Spleen (tissue), 11 donors: ENCODE measurements around the gene PRXL2B. TPM values are rescaled to one million over a fixed set of nuclear protein-coding genes. Genes with fewer than 3 reads are reported as not detected.
A peak's percentile ranks its signal among the peaks of the same experiment; 100 is the strongest.

ENCODE experiments used
- DNase-seq: peaks from one replicate; pipeline ENCODE4 v3.0.0-alpha.2; 2020
- H3K27ac ChIP-seq, 8 donors: fragments of 200-600 bp; sonication (generic) in 7 of 8; 1 replicate in 4 of 8; 2 replicates in 4 of 8; pipeline versions ENCODE4 v1.5.0 to v1.8.0; 2016 to 2021; ENCODE audit warnings: inconsistent platforms in 4 of 8, mild to moderate bottlenecking in 4 of 8, moderate library complexity in 1 of 8
- H3K27me3 ChIP-seq, 7 donors: fragments of 200-600 bp; sonication (generic) in 6 of 7; replicated peaks in 1 of 7; 1 replicate in 4 of 7; 2 replicates in 3 of 7; pipeline versions ENCODE4 v1.5.0 to v1.8.0; 2016 to 2021; ENCODE audit warnings: inconsistent platforms in 3 of 7, mild to moderate bottlenecking in 1 of 7
- H3K36me3 ChIP-seq, 6 donors: fragments of 200-600 bp; sonication (generic) in 5 of 6; 1 replicate in 4 of 6; 2 replicates in 2 of 6; pipeline versions ENCODE4 v1.5.0 to v1.8.0; 2016 to 2021; ENCODE audit warnings: inconsistent platforms in 2 of 6
- H3K4me1 ChIP-seq, 6 donors: fragments of 200-600 bp; sonication (generic) in 5 of 6; 1 replicate in 3 of 6; 2 replicates in 3 of 6; pipeline versions ENCODE4 v1.5.0 to v1.8.0; 2016 to 2021; ENCODE audit warnings: inconsistent platforms in 3 of 6
- H3K4me3 ChIP-seq, 8 donors: fragments of 200-600 bp; sonication (generic) in 7 of 8; 1 replicate in 4 of 8; 2 replicates in 4 of 8; pipeline versions ENCODE4 v1.5.0 to v1.8.0; 2016 to 2021; ENCODE audit warnings: inconsistent platforms in 4 of 8, mild to moderate bottlenecking in 4 of 8, moderate library complexity in 2 of 8
- H3K9me3 ChIP-seq, 8 donors: fragments of 200-600 bp; sonication (generic) in 7 of 8; 1 replicate in 4 of 8; 2 replicates in 4 of 8; pipeline versions ENCODE4 v1.5.0 to v1.8.0; 2016 to 2021; ENCODE audit warnings: inconsistent platforms in 4 of 8
- CTCF ChIP-seq, 11 experiments: fragments of 200-600 bp in 7 of 11; fragments of 450-650 bp in 4 of 11; sonication (generic) in 4 of 11; IDR thresholded peaks in 8 of 11; conservative IDR thresholded peaks in 3 of 11; 1 replicate in 7 of 11; 2 replicates in 4 of 11; pipeline versions ENCODE4 v1.4.0 to v1.8.0; 2016 to 2021; ENCODE audit warnings: antibody characterized with exemption in 11 of 11, inconsistent platforms in 4 of 11, mild to moderate bottlenecking in 1 of 11
- POLR2A ChIP-seq, 3 donors: fragments of 450-650 bp; IDR thresholded peaks; one replicate each; pipeline ENCODE4 v1.5.1; 2017; ENCODE audit warnings: antibody characterized with exemption in 3 of 3, mild to moderate bottlenecking in 1 of 3
- POLR2AphosphoS5 ChIP-seq, 3 donors: sonication (generic); formaldehyde crosslinking; IDR thresholded peaks; one replicate each; pipeline ENCODE4 v1.5.1; 2017; ENCODE audit warnings: antibody characterized with exemption in 3 of 3
- WGBS, 5 donors: extraction: QIAGEN DNeasy Blood & Tissue Kit in 3 of 5; methylation state at CpG; one replicate each; pipeline versions ENCODE4 v1.1.5 to v1.1.7; 2013 to 2018; 5-methylcytosine and 5-hydroxymethylcytosine counted together
- intact Hi-C: fragments of 100-400 bp; cut with DNase I; formaldehyde crosslinking; loops from one replicate; pipeline ENCODE4 v1.15.0; 2023; ENCODE audit warnings: low total_unique reads
- polyA plus RNA-seq, 3 donors: library from polyadenylated mRNA; stranded (reverse); fragments of 200-250 nt; gene quantifications; one replicate each; pipeline ENCODE4 v1.2.1, GENCODE V29; 2013
- total RNA-seq, 7 donors: library from RNA; depleted of rRNA in 3 of 7; stranded (reverse); fragments of >200 nt in 3 of 7; fragmentation: NEBNext Ultra II Directional in 4 of 7; extraction: Animal tissue kit (Norgen Biotek cat#: 25700) in 4 of 7; gene quantifications; one replicate each; pipeline versions ENCODE4 v1.1.0 to v1.2.1, GENCODE V29; 2016 to 2021
- donor health status: healthy with polysubstance abuse.
- donor health status: DM: no; HTN: no; CAD: no; lungs with moderate emphysema.
- donor health status: DM: no; HTN: no; CAD: no.
- donor health status: Bipolar disorder and iron deficiency.
- donor health status: healthy.
- donor health status: DM: no; HTN: no; CAD: no.
- donor health status: DM: yes; HTN: yes; CAD: no.

PRXL2B gene
- total and polyA plus RNA-seq, 10 donors = 10.7 to 43.0 (median 25.0) TPM

DNA sequence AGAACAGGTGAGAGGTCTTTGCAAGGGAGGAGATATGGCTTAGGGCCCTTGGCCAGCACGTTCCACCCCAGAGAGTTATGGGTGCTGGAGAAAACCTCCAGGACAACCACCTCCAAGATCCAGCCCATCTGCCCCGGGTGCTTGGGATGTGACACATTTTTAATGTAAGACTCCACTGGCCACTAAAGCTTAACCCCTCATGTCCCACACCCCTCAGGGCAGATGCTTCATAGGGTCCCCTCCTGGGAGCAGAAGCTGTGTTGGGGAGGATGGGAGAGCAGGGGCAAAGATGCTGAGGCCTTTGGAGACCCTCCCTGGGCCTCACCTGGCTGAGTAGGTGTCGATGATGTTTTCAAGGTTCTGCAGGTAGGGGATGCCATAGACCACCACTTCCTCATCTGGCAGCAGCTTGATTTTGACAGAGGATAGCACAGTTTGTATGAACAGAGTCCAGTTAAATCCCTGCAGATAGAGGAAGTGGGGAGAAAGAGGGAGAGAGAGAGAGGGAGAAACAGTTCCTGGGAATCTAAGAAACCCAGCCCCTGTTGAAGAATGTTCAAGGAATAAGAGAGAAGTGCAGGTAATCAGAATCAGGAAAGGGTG lies 11.9 kb downstream of the PRXL2B start:
- Histone ChIP-seq H3K9me3 (peaks cover 0 to 14% (median 11%) of the 10 kb centered on the region in 8 donors), H3K27me3 (peaks cover 0 to 33% (median 6%) of the 10 kb centered on the region in 7 donors), H3K27ac (no peak overlapping the region), H3K36me3 (no peaks in the 10 kb centered on the region), H3K4me1 (peaks cover 0 to 12% (median 4%) of the 10 kb centered on the region in 6 donors), H3K4me3 (no peak overlapping the region)
- WGBS, 5 donors = 74 to 94% (median 78%) methylated on average over 3 of the region's 3 CpGs
- peak; percentile 42 for DNase-seq
- TF ChIP-seq POLR2AphosphoS5 (IDR thresholded peaks at IDR 0.05) (no peak), POLR2A (IDR thresholded peaks at IDR 0.05) (no peak), CTCF (IDR thresholded peaks at IDR 0.05 in 8 of 11, conservative IDR thresholded peaks at IDR 0.05 in 3 of 11) (no peak)
- intact Hi-C loops = no loop called here

DNA sequence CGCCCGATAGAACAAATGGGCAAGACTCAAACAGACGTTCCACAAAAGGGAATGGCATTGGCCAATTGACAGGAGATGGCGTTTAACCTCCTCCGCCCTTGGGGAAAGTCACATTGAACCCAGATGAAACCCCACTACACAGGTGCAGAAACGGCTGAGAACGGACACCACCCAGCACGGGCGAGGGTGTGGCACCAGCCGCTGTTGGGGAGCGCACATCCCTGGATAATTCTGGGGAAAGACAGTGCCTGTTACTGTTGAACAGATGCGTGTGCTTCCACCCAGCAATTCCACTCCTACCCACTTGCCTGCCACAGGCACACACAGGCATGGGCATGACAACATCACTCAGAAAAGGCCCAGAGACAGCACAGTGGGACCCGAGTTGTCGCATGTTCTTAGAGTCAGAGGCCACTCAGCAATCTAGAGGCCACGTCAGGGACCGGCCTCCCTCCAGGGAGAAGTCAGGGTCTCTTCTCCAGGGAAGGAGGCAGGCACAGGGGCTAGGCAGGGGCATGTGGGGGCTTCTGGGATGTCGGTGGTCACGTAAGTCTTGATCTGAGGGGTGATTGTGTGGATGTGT lies 15.2 kb downstream of the PRXL2B start:
- intact Hi-C loops = no loop called here
- Histone ChIP-seq H3K4me1 (no peaks in the 10 kb centered on the region), H3K9me3 (peaks cover 0 to 14% (median 11%) of the 10 kb centered on the region in 8 donors), H3K36me3 (no peaks in the 10 kb centered on the region), H3K4me3 (no peak overlapping the region), H3K27ac (no peak overlapping the region), H3K27me3 (peaks cover 0 to 40% (median 15%) of the 10 kb centered on the region in 7 donors)
- WGBS, 5 donors = 83 to 92% (median 88%) methylated on average over 18 of the region's 18 CpGs
- TF ChIP-seq POLR2A (IDR thresholded peaks at IDR 0.05) = no peak
- no peak for TF ChIP-seq POLR2AphosphoS5 (IDR thresholded peaks at IDR 0.05)
- TF ChIP-seq CTCF (IDR thresholded peaks at IDR 0.05 in 8 of 11, conservative IDR thresholded peaks at IDR 0.05 in 3 of 11) = no peak
- peak; percentile 55 for DNase-seq

DNA sequence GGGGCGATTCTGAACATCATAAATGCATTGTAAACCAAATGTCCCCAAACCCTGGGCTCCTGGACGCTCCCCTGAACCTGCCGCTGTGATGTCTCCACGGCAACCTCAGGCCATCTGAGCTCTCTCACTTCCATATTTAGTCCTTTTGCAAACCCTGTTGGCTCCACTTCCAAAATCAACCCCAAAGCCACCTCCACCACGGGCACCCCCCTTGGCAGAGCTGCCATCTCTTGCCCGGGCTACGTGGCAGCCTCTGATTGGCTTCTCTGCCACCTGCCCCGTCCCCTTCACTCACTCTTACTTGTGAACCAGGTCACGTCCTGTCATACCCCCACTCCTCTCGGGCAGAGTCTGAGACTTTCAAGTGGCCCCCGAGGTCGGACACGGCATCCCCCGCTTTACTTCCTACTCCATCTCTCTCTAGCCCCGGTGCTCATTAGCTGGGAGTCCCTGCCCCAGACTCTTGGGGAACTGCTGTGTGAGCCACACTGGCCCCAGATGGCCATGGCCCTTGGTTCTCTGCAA lies 15.8 kb downstream of the PRXL2B start:
- 64 to 79% (median 72%) methylated on average over 15 of the region's 15 CpGs for WGBS, 5 donors
- H3K9me3 ChIP-seq = peaks cover 0 to 14% (median 11%) of the 10 kb centered on the region in 8 donors
- H3K27me3 ChIP-seq = peaks cover 0 to 40% (median 15%) of the 10 kb centered on the region in 7 donors
- intact Hi-C loops = no loop called here
- no peaks in the 10 kb centered on the region for H3K4me1 ChIP-seq
- H3K4me3 ChIP-seq = no peak overlapping the region
- DNase-seq = peak; percentile 51
- TF ChIP-seq POLR2AphosphoS5 (IDR thresholded peaks at IDR 0.05) (no peak), POLR2A (IDR thresholded peaks at IDR 0.05) (no peak), CTCF (IDR thresholded peaks at IDR 0.05 in 8 of 11, conservative IDR thresholded peaks at IDR 0.05 in 3 of 11) (no peak)
- H3K36me3 ChIP-seq = no peaks in the 10 kb centered on the region
- no peak overlapping the region for H3K27ac ChIP-seq

DNA sequence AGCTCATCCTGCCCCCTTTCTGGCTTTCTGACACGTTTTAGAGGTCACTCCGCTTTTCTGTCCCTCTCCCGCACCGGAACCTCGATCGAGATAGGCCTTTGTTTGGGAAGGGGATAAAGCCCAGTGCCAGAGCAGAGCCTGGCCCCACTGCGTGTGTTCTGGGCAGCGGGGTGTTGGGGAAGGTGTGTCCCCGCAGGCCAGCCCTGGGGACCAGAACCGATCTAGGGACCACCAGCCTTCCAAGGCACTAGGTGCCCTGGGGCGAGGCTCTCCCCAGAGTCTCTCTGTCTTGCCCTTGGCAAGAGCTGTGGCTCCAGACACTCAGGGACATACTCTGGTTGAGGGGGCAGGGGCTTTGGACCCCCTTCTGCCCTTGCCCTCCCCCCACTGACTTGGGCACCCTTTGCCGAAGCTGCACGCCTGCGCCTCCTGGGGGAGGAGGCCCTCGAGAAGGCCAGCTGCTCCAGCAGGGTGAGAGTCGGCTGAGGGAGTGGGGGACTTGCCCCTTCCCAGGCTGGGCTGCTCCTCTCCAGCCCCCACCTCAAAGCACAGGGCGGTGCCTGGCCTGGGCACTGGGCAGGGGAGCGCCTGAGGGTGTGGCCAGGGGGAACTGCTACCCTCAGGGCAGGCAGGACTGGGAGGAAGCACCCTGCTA lies 16.4 kb downstream of the PRXL2B start:
- no peak overlapping the region for H3K27ac ChIP-seq
- intact Hi-C loops = no loop called here
- peaks cover 0 to 40% (median 15%) of the 10 kb centered on the region in 7 donors for H3K27me3 ChIP-seq
- H3K36me3 ChIP-seq = no peaks in the 10 kb centered on the region
- TF ChIP-seq POLR2AphosphoS5 (IDR thresholded peaks at IDR 0.05) = no peak
- TF ChIP-seq POLR2A (IDR thresholded peaks at IDR 0.05) = no peak
- no peak for TF ChIP-seq CTCF (IDR thresholded peaks at IDR 0.05 in 8 of 11, conservative IDR thresholded peaks at IDR 0.05 in 3 of 11)
- no peak overlapping the region for H3K4me3 ChIP-seq
- WGBS, 5 donors = 79 to 86% (median 82%) methylated on average over 10 to 18 of the region's 18 CpGs
- peaks cover 0 to 14% (median 11%) of the 10 kb centered on the region in 8 donors for H3K9me3 ChIP-seq
- peak; percentile 64 for DNase-seq
- H3K4me1 ChIP-seq = no peaks in the 10 kb centered on the region
